Left renal pelvis (tissue), 4 donors: ENCODE measurements around the gene NODAL. TPM values are rescaled to one million over a fixed set of nuclear protein-coding genes. Genes with fewer than 3 reads are reported as not detected.

Source experiments
- DNase-seq, 4 donors: peaks; one replicate each; pipeline ENCODE4 v3.0.0-alpha.2; 2013; ENCODE audit warnings: low read depth in 4 of 4, low spot score in 3 of 4
- polyA plus RNA-seq, 4 donors: library from polyadenylated mRNA; unstranded; fragments of 120-200 nt; gene quantifications; one replicate each; pipeline ENCODE4 v1.2.1, GENCODE V29; 2013; ENCODE audit not compliant: insufficient read length in 4 of 4

Gene NODAL
- polyA plus RNA-seq, 4 donors: 0.23 to 0.66 (median 0.52) TPM; not detected in 1

DNA sequence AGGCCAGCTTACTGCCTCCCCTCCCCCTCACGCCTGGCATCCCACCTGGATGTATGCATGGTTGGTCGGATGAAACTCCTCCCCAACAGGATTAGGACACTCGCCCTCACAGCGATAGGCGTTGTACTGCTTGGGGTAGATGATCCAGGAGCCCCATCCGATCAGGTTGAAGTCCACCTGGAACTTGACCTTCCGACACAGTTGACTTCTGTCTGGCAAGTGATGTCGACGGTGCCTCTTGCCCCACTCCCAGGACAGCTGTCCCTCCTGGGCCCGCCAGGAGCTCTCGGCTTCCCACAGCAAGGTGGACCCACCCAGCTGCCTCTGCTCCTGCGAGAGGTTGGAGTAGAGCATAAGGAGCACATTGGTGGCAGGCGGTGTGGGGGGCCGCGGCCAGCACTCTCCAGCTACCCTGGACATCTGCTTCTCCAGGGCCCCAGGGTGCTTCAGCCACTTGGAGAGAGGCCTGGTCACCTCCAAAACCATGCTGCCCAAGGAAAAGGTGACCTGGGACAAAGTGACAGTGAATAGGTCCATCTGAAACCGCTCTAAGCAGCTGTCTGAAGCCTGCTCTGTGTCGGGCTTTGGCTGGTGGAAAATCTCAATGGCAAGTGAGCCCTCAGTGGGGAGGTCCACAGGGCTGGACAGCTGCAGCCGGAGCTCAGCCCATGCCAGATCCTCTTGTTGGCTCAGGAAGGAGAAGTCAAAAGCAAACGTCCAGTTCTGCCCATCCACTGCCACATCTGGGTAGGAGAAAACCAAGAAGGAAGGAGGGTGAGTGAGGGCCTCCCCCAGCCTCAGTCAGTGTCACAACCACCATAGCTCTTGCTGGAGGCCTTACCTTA is 6.0 kb downstream of the NODAL start:
- no peak for DNase-seq

DNA sequence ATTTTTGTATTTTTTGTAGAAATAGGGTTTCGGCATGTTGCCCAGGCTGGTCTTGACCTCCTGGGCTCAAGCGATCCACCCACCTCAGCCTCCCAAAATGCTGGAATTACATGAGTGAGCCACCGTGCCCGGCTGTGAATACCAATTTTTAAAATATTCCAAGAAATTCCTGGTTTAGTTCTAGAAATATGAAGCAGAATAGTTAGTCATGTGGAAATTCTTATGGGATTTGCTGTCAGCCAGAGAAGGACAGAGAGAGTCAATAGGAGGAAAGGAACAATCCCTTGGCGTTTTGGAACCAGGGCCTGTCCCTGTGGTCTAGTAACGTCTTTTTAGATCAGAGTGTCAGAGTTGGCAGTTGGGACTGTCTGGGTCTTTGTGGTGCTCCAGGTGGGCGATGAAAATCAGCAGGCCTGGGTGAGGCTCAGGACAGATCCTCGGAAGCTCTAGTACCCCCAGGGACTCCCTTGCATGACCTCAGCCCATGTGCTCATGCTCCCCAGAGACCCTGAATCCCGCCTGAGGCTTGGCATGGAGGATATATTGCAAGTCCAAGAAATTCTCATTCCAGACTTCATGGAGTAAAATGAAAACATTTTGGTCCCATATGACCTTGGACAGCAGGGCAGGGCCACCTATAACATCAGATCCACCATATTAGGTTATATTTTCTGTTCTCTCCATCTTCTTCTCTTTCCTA is 7.8 kb downstream of the NODAL start:
- DNase-seq: no peak

DNA sequence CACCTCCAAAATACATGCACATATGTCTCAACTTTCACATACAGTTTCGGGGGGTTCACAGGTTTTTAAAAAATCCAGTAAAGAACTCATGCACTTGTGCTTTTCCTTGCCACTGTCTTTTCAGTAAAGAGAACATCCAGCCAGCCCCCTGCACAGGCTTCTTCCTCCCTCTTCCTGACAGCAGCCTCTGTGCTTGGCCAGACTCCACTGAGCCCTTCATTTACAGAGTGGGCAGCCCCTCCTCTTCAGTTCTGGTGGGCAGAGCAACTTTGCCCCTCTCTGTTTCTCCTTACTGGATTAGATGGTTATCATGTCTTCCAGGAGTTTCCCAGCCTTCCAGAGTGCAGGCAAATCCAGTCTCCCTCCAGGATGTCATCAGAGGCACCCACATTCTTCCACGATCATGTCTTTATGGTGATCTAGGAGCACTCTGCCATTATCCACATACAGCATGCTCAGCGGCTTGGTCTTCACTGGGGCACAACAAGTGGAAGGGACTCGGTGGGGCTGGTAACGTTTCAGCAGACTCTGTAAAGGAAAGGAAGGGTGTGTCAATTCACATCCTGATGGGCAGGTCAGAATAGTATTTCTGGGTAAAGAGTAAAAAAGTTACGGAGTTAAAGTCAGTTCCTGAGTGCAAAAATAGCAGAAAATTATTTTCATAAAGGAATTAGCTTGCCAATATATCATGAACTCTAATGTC is 8.8 kb downstream of the NODAL start:
- no peak for DNase-seq

DNA sequence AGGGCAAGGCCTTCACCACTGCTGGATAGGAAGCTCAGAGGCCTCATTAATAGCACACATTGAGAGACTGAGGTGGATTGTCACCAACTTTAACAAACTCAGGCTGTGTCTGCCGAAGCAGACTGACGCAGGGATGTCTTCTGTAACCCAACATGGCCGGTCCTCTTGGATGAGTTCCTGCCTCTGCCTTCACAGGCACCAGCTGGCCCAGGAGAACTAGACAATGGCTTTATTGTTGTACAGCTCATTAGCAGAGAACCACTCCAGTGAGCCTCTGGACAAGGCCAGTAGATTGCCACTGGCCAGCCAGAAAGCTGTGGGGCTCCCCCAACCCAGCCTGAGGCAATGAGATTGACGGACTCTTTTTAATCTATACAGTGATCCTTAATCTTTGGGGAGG is 9.4 kb downstream of the NODAL start:
- DNase-seq: no peak

DNA sequence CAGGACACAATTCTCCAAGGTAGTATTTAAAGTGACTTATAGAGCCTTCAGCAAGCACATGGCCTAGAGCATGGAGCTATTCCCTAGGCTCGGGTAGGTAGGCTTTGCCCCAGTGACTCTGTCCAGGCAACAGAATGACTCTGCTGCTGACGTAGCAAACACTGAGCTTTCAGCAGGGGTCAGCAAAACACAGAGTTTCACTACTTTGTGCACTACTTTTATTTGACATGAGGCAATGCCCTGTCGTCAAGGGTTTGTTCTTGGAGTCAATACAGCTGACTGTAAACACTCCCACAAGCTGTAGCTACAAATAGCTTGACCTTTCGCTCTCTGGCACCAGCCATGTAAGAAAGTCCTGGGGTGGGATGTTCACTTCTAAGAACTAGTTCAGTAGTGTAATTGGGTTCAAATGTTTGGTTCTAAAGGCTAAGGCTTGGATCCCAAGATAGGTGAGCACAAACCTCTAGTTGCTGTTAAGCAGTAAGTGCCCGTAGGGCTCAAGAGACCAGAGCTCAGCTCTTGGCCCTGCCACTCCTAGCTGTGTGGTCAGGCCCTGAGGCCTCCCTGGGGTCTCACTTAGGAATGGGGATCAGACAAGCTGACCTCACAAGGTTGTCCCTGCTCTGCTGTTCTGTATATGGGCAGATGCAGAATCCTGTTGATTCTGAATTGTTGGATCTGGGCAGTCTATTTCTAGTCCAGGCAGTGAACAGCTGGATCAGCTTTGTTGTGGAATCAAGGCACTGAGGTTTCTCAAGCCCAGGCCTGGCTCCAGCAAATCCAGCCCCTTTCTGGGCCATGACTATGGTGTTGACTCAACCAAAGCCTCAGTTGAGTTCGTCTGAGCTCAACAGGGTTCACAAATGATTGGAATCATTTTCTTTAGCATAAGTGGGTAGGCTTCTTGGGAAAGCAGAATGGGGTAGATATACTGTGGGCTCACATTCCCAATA is 10.7 kb downstream of the NODAL start:
- DNase-seq: peak; percentile 28 to 79 (median 46)

DNA sequence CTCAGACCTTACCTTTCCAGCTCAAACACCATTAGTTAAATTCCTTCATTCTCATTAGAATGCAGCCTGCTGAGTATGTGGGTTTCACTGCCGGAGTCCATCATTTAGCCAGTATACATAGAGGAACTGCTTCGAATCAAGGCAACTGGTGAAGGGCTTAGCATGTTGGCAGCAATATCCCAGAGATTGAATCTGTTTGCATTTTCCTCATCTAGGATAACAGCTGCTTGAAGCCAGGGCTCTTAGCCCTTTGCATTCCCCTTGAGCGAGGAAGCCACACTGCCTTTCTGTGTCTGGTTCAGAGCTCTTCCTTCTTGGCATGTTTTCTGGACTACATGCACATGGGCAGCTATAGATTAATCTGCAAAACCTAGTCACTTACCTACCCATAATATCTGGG is 14.7 kb downstream of the NODAL start:
- DNase-seq: no peak

DNA sequence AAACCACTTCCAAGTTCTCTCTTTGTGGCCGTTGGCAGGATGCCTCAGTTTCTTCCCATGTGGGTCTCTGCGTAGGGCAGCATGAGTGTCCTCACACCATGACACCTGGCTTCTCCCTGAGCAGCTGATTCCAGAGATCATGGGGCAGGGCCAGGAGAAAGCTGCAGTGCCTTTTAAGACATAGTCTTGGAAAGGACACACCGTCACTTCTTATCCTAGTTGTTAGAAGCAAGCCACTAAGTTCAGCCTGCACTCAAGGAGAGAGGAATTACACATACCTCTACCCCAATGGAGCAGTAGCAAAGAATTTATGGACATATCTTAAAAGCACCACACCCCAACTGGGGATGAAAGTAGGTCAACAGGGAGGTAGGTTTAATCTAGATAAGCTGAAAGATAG is 16.4 kb downstream of the NODAL start:
- no peak for DNase-seq

DNA sequence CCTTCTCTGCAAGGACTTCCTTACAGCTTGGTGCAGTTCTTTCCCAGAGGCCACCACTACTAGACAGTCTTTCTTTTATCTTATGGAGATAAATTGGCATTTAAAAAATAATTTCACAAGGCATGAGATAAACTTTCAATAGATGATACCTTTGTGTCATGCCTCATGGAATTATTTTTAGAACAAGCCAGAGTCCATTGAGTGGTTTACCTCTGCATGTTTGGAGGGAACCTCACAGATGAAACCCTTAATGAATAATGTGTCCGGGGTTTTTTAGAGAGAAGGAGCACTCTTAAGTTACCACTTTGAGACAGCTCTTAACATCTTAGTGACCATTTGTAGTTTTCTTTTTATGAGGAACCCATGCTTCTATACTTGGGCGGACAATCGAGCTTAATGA is 17.2 kb downstream of the NODAL start:
- no peak for DNase-seq

DNA sequence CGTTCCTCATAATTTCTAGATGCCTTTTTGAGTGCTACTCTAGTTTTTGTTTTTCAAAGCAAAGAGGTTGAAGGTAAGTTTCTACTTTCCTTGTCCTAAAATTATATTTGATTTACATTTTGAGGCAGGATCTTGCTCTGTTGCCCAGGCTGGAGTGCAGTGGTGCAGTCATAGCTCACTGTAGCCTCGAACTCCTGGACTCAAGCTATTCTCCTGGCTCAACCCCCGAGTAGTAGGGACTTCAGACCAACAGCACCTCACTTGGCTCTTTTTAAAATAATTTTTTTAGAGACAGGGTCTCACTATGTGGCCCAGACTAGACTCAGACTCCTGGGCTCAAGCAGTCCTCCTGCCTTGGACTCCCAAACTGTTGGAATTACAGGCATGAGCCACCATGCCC is 22.8 kb downstream of the NODAL start:
- no peak for DNase-seq

DNA sequence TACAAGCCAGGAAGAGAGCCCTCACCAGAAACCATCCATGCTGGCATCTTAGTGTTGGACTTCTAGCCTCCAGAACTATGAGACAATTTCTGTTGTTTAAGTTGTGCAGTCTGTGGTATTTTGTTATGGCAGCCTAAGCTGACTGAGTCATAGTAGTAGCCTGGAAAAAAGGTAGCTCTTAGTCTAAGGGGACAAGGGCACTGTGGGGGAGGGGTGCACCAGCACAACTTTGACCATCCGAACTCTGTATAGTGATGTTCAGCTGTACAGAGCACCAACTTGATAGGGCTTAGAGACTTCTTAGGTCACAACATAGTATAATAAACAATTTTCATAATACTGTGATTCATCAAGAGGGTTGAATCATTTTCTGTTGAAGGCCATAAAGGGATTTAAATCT is 23.3 kb downstream of the NODAL start:
- no peak for DNase-seq

DNA sequence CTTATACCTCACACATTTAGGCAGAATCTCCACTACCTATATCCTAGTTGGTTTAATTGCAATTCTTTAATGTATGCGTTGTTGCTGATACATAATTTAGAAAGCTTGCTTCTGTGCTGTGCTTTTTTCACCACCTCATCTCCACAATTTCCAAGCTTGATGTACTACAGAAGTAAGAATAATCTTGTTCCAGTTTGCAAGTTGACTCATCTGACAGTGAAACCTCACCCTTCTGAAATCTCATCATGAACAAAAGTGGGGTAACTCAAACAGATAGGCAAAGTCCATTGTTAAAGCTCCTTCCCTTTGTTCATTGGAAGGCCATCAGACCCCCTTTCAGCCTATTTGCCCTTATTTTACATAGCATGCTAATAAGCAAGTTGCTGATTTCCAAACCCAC is 23.9 kb downstream of the NODAL start:
- no peak for DNase-seq

DNA sequence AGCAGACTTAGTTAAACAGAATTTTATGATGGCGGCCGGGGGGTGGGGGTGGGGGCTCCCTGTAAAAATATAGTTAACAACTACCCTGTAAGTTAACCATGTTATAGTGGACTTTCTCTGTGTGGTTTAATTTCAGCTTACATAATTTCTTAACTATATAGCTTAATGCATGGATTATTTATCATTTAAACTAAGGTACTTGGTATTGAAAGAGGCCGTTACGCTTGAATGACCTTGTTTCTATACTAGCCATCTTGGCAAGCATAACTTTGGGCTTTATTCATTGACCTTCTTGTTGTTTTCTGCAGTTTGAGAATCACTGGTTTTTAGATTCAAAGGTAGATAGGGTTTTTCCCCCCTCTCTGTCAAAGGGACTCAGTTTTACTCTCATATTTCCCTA is 29.1 kb downstream of the NODAL start:
- DNase-seq: no peak

DNA sequence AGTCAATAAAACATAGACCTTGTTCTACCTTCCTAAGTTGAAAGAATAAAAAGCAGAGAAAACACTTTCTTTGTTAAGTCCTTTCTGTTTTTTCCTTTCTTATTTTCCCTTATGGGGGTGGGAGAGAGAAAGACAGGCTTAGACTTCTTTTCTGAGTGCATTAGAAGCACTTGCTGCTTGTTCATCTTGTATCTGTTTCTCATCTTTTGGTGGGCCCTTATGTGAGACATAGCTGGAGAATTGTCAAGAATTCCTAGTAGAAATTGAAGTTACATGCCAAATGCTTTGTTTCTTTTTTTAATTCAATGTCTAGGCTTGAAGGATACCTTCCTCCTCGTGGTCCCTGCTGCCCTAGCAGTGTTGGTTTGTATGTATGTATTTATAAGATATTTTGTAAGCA is 30.9 kb downstream of the NODAL start:
- no peak for DNase-seq

DNA sequence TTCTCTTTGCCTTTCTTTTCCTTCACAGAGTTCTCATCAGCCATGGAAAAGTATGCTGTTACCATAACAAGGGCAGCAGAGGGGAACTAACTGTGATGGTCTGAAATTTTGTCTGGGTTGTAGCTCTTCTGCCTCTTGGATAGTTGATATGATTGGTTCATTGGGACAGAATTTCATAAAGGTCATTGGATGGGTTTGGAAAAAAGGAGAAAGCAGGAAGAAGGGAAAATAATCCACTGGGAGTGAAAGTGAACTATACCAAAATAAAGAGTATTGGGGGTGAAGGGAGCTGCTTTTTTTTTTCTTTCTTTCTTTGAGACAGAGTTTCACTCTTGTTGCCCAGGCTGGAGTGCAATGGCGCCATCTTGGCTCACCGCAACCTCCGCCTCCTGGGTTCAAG is 31.7 kb downstream of the NODAL start:
- DNase-seq: no peak

DNA sequence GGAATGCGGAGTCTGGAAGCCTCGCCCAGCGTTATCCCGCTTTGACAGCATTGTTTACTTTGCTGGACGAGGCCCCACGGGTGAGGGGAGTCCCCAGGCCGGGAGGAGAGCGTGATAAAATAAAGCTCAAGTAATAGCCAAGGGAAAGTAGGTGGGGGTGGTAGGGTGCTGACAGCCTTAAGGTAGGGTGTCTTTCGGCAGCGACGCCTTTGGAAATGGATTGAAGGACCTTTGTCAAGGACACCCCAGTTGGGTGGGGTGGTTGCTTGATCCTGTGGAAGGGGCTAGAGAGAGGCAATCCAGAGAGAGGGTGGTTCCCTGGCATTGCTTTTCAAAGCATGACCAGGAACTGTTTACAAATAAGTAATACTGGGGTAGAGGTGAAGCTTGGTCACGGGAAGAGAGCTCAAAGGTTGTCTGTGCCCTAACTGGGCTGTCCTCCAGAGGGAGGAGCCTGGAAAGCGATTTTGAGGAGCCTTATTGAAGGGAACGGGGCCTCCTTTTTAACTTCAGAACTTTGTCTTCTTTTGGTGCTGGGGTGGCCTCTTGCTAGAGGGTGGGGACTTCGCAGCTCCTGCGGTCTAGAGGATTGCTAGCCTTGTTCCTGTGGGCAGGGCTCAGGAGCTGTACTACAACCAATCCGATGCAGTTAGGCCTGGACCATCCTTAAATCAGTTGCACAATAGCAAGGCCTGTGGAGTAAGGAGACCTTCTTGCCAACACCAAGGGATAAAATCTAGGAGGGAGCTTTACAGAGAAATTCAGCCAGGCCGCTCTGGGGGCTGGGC is 36.2 kb downstream of the NODAL start:
- peak in 2 of 4 donors; percentile 38 to 44 for DNase-seq

DNA sequence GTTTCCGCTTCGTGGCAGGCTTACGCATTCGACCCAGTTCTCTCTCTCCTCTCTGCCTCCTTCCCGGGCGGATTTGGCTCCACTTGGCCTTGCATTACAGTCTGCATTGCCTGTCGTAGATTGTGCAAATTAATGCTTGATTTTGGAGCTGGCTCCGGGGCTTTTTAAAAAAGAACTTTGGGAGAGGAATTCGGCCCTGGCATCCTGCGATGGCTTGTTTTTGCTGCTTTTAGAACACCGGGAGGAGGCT is 36.8 kb downstream of the NODAL start:
- DNase-seq: no peak

DNA sequence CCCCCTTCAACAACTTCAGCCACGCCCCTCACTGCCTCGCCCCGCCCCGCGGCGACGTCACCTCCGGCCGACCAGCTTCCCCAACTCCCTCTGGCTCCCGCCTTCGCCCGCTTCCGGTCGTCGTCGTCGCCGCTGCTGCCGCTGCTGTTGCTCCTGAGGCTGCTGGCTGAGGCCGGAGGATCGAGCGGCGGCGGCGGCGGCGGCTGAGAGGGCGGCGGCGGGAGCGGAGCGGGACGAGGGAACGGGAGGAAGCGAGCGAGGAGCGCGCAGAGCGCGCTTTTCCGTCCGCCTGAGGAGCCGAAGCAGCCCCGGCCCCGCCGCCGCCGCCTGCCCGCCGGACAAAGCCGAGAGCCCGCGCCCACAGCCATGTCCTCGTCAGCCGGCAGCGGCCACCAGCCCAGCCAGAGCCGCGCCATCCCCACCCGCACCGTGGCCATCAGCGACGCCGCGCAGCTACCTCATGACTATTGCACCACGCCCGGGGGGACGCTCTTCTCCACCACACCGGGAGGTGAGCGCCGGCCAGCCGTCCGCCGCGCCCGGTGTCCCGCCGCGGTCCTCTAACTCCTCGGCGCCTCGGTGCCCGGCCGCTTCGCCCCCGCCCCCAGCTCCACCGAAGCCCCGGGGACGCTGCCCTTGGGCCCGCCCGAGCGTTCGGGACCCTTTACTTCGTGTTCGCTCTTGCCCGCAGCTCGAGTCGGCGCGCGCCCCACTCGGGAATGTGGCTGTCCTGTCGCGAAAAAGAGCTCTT is 37.3 kb downstream of the NODAL start, which contains the start of gene EIF4EBP2:
TSS of gene EIF4EBP2 (plus strand) at position 110 of the 751 bp plus-strand sequence. CDS start at position 367, 257 bp downstream.
- peak; percentile 91 to 93 (median 92) for DNase-seq

DNA sequence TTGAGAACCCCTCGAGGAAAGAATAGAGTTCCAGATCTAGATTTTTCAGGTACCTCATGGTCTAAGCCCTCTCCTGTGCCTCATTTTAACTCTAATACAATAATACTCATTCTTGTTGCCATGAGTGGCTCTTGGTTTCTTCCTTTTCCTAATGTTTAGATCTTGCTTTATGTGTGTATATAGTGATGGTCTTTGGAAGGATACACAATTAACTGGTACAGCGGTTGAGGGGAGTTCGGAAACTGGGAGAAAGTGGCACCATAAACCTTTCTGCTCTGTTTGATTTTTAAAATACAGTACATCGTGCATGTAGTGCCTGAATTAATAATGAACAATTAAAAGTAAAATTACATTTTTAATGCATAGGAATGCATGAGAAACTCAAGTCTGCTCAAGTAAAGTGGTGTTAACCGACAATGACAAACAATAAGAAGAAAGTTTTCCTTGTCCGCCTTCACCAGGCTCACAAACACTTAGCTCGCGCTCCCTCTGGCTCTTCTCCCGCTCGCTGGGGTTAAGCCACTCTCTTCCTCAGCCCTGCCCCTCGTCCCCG is 37.9 kb downstream of the NODAL start:
- no peak for DNase-seq

DNA sequence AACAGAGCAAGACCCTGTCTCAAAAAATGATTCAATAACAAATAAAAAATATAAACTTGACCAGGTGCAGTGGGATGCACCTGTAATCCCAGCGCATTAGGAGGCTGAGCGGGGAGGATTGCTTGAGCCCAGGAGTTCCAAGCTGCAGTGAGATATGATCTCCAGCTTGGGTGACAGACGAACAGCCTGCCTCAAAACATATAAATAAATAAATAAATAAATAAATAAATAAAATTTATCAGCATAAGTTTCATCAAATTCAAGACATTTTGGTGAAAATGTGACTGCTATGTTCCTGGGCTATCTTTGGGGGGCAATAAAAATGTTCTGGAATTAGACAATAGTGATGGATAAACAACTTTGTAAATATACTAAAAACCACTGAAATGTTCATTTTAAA is 42.3 kb downstream of the NODAL start:
- DNase-seq: no peak
